Right atrium auricular region (tissue), 2 donors: ENCODE measurements around the gene EEF2K. TPM values are rescaled to one million over a fixed set of nuclear protein-coding genes. Genes with fewer than 3 reads are reported as not detected.

Source experiments
- DNase-seq: peaks from one replicate; pipeline ENCODE4 v3.0.0-alpha.2; 2019; ENCODE audit warnings: low spot score
- H3K27ac ChIP-seq, 2 donors: fragments of 200-600 bp; sonication (generic); 1 replicate in 1 of 2; 2 replicates in 1 of 2; pipeline ENCODE4 v1.5.1; 2016 to 2019
- H3K27me3 ChIP-seq, 2 donors: fragments of 200-600 bp; sonication (generic); one replicate each; pipeline versions ENCODE4 v1.5.1 to v1.6.0; 2017 to 2019
- H3K36me3 ChIP-seq: fragments of 200-600 bp; sonication (generic); one replicate; pipeline ENCODE4 v1.5.1; 2016
- H3K4me1 ChIP-seq, 2 donors: fragments of 200-600 bp; sonication (generic); one replicate each; pipeline versions ENCODE4 v1.5.1 to v1.6.0; 2017 to 2019
- H3K4me3 ChIP-seq, 2 donors: fragments of 200-600 bp; sonication (generic); 1 replicate in 1 of 2; 2 replicates in 1 of 2; pipeline ENCODE4 v1.5.1; 2017 to 2019; ENCODE audit warnings: mild to moderate bottlenecking in 1 of 2, moderate library complexity in 1 of 2
- H3K9me3 ChIP-seq, 2 donors: fragments of 200-600 bp; sonication (generic); one replicate each; pipeline ENCODE4 v1.5.1; 2019
- CTCF ChIP-seq, 2 donors: fragments of 200-600 bp; sonication (generic); IDR thresholded peaks; one replicate each; pipeline ENCODE4 v1.5.1; 2019; ENCODE audit warnings: antibody characterized with exemption in 2 of 2
- total RNA-seq, 2 donors: library from RNA; depleted of rRNA; stranded (reverse); fragments of >200 nt; gene quantifications; one replicate each; pipeline ENCODE4 v1.1.0, GENCODE V29; 2016

The EEF2K gene
- total RNA-seq, 2 donors from 2014 or later: 12.9 to 18.9 TPM

GRCh38 chr16:22188267-22188594, 17.8 kb upstream of the EEF2K start:
- Histone ChIP-seq H3K4me3 (no peak overlapping the region), H3K36me3 (no peaks in the 10 kb centered on the region), H3K27ac (no peak overlapping the region), H3K27me3 (no peaks in the 10 kb centered on the region), H3K9me3 (no peaks in the 10 kb centered on the region), H3K4me1 (peaks cover 0 to 34% of the 10 kb centered on the region in 2 donors)
- no peak for TF ChIP-seq CTCF (IDR thresholded peaks at IDR 0.05)
- DNase-seq: no peak

GRCh38 chr16:22188595-22189442, 17.3 kb upstream of the EEF2K start:
- H3K27ac ChIP-seq: peak overlapping the region; percentile 95 to 97
- peak; percentile 80 for DNase-seq
- H3K9me3 ChIP-seq: no peaks in the 10 kb centered on the region
- H3K4me1 ChIP-seq: peaks cover 0 to 34% of the 10 kb centered on the region in 2 donors
- H3K36me3 ChIP-seq: no peaks in the 10 kb centered on the region
- H3K4me3 ChIP-seq: no peak overlapping the region
- peak; percentile 54 to 89 for TF ChIP-seq CTCF (IDR thresholded peaks at IDR 0.05)
- H3K27me3 ChIP-seq: no peaks in the 10 kb centered on the region

GRCh38 chr16:22189473-22190080, 16.5 kb upstream of the EEF2K start:
- no peak for TF ChIP-seq CTCF (IDR thresholded peaks at IDR 0.05)
- Histone ChIP-seq H3K4me3 (peak overlapping the region; percentile 51 to 77), H3K9me3 (no peaks in the 10 kb centered on the region), H3K4me1 (peaks cover 0 to 34% of the 10 kb centered on the region in 2 donors), H3K36me3 (no peaks in the 10 kb centered on the region), H3K27me3 (no peaks in the 10 kb centered on the region), H3K27ac (peak overlapping the region; percentile 95 to 97)
- peak; percentile 73 for DNase-seq

GRCh38 chr16:22190081-22190775, 15.8 kb upstream of the EEF2K start:
- no peak for TF ChIP-seq CTCF (IDR thresholded peaks at IDR 0.05)
- H3K27me3 ChIP-seq: no peaks in the 10 kb centered on the region
- H3K4me3 ChIP-seq: peak overlapping the region; percentile 51 to 77
- H3K9me3 ChIP-seq: no peaks in the 10 kb centered on the region
- H3K36me3 ChIP-seq: no peaks in the 10 kb centered on the region
- no peak for DNase-seq
- H3K27ac ChIP-seq: peak overlapping the region; percentile 95 to 97
- peaks cover 0 to 34% of the 10 kb centered on the region in 2 donors for H3K4me1 ChIP-seq

- TF ChIP-seq CTCF (IDR thresholded peaks at IDR 0.05): no peak
- Histone ChIP-seq H3K9me3 (no peaks in the 10 kb centered on the region), H3K4me1 (peaks cover 0 to 34% of the 10 kb centered on the region in 2 donors), H3K36me3 (no peaks in the 10 kb centered on the region), H3K27ac (peak overlapping the region; percentile 95 to 97), H3K27me3 (no peaks in the 10 kb centered on the region), H3K4me3 (peak overlapping the region; percentile 51 to 77)
- peak; percentile 100 for DNase-seq
Measured at GRCh38 chr16:22190776-22191531, 15.1 kb upstream of the EEF2K start.
